ENCODE measurements around the gene DIPK2A. TPM values are rescaled to one million over a fixed set of nuclear protein-coding genes. Genes with fewer than 3 reads are reported as not detected.

DIPK2A gene
- total RNA-seq, 1 donor from 2014 or later: 27.1 TPM

GRCh38 chr3:143974271-143975238, 2.9 kb downstream of the DIPK2A start:
- DNase-seq (ENCODE audit: low read depth in 2 of 2): no peak

GRCh38 chr3:143975554-143976152, 4.0 kb downstream of the DIPK2A start:
- DNase-seq (ENCODE audit: low read depth in 2 of 2): peak; percentile 10 to 62

GRCh38 chr3:143977341-143978262, 6.0 kb downstream of the DIPK2A start:
- no peak for DNase-seq (ENCODE audit: low read depth in 2 of 2)

- no peak for DNase-seq (ENCODE audit: low read depth in 2 of 2)
These were observed 6.6 kb downstream of the DIPK2A start for GRCh38 chr3:143978263-143978631.

DNA sequence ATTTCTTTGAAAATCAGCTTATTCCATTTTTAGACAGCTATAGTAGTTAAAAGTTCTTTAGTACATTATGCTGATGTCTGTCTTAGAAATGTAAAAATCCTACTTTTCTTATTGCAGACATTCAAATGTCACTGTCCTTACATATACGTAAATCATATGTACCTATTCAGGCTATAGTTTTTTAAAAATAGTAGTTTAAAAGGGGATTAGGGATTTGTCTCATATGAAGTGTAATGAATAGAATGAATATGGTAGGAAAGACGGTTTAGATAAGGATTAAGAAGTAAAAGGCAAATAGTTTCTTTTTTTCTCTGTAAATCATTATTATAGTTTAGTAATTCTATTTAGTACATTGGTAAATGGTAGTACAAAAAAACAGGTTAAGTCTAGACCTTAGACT, 7.4 kb downstream of the DIPK2A start:
- no peak for DNase-seq (ENCODE audit: low read depth in 2 of 2)

DNA sequence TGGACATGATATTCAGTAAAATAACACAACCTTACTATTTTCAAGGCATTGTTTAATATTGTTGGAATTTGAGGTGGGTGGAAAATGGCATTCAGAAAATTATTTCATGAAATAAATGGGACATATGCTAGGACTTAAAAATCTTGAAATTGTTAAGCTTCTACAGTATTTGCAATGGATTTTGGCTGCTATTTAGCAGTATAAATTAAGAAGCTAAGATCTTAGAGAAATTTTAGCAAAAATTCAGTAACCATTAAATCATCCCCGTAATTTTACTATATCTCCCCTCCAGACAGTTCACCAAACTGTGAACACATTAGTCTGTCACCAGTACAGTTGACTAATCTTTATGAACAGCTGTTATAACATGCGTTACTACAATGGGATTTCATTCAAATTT, 8.2 kb downstream of the DIPK2A start:
- DNase-seq (ENCODE audit: low read depth in 2 of 2): no peak

GRCh38 chr3:143988306-143988705, 16.7 kb downstream of the DIPK2A start:
- DNase-seq (ENCODE audit: low read depth in 2 of 2): no peak

- no peak for DNase-seq (ENCODE audit: low read depth in 2 of 2)
These were observed 17.8 kb downstream of the DIPK2A start for GRCh38 chr3:143989461-143989860.

GRCh38 chr3:143991713-143992112, 20.1 kb downstream of the DIPK2A start:
- no peak for DNase-seq (ENCODE audit: low read depth in 2 of 2)

DNA sequence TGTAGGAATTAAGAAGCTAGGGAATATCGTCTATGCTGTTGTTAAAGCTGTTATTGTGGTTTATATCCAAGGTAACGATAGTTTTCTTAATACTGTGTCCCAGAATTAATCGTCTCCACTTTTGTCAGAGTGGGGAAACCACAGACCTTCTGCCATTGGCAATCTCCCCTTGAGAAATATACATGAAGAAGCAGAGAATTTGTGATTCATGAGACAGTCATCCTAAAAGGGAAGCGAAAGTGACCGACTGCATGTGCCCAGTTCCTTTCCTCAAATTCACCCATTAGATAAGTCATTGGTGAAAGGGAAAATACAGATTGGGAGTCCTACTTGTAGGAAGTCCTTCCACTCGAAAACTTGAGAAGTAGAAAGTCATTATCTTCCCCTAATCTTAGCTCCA, 26.6 kb downstream of the DIPK2A start:
- no peak for DNase-seq (ENCODE audit: low read depth in 2 of 2)

- DNase-seq (ENCODE audit: low read depth in 2 of 2): no peak
These were observed 31.4 kb downstream of the DIPK2A start for GRCh38 chr3:144003051-144003450.

- no peak for DNase-seq (ENCODE audit: low read depth in 2 of 2)
These were observed 38.7 kb downstream of the DIPK2A start for GRCh38 chr3:144010371-144010770.

- no peak for DNase-seq (ENCODE audit: low read depth in 2 of 2)
These were observed 39.7 kb downstream of the DIPK2A start for GRCh38 chr3:144011251-144011799.

- no peak for DNase-seq (ENCODE audit: low read depth in 2 of 2)
These were observed 43.5 kb downstream of the DIPK2A start for GRCh38 chr3:144015133-144015532.

DNA sequence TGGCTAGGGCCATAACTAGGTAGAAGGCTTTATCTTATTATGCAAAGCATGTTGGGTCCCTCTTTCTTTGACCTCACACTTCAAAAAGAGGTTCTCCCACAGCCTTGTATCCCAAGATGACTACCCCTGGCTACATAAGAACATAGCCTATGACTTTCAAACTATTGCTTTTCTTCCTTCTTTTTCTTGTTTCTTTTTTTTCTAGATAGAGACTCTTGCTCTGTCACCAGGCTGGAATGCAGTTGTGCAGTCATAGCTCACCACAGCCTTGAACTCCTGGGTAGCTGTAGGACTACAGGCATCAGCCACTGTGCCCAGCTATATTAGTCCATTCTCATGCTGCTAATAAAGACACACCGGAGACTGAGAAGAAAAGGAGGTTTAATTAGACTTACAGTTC, 47.2 kb downstream of the DIPK2A start:
- no peak for DNase-seq (ENCODE audit: low read depth in 2 of 2)

Other genes with a start within 250 kb of the DIPK2A start
- 3.9 and 12.3 TPM in 2 replicates for gene SLC9A9, start 123.4 kb upstream of the DIPK2A start, total RNA-seq

Data from dermis microvascular lymphatic vessel endothelial cell (primary cell).